SH-SY5Y (cell line): ENCODE results near the gene DRICH1.

Source experiments
- GATA2 ChIP-seq: IDR thresholded peaks from 2 replicates; pipeline ENCODE4 v1.6.1; 2011; ENCODE audit warnings: mild to moderate bottlenecking, low read depth, low read length
- GATA3 ChIP-seq: IDR thresholded peaks from 2 replicates; pipeline ENCODE4 v1.6.1; 2011; ENCODE audit warnings: low read depth, mild to moderate bottlenecking, low read length, moderate library complexity

Gene DRICH1

DNA sequence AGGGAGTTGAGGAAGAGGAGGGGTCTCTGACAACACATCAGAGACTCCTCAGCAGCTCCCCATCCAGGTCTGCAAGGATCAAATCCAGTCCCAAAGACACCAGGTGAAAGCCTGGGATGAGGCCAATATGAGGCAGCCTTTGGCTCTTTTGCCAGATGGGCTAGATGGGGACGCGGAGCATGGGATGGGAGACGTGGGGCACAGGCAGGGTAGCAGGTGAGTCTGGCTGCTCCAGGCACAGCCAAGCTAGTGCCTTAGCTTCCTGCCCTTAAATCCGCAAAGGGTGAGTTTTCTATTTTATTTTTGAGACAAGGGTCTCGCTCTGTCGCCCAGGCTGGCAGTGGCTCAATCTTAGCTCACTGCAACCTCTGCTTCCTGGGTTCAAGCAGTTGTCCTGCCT lies 19.6 kb upstream of the DRICH1 start:
- TF ChIP-seq GATA2 (no peak), GATA3 (no peak)

- TF ChIP-seq GATA2 (no peak), GATA3 (no peak)
Observed at GRCh38 chr22:23649071-23649501, 17.0 kb upstream of the DRICH1 start.

DNA sequence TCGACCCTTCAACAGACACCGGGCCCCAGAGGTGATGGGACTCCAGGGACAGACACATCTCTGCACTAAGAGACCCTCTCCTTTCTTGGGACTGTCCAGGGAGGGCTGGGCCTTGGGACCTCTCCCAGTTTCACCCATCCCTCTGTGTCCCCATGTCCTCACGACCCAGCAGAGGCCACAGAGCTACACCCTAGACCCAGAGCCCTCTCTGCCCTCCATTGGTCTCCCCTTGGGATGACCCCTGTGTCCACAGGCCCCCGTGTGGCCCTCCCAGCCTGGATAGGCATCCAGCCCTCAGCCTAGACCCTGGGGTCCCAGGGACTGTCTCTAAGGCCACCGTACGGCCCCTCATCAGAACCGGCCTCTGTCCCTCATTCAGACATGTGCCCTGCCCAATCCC lies 7.5 kb upstream of the DRICH1 start:
- TF ChIP-seq GATA2 (no peak), GATA3 (no peak)

GRCh38 chr22:23638611-23639010 lies 6.5 kb upstream of the DRICH1 start:
- no peak for TF ChIP-seq GATA3
- TF ChIP-seq GATA2 = no peak

- TF ChIP-seq GATA3 (no peak), GATA2 (no peak)
Observed at GRCh38 chr22:23626286-23626975, 5.7 kb downstream of the DRICH1 start.

DNA sequence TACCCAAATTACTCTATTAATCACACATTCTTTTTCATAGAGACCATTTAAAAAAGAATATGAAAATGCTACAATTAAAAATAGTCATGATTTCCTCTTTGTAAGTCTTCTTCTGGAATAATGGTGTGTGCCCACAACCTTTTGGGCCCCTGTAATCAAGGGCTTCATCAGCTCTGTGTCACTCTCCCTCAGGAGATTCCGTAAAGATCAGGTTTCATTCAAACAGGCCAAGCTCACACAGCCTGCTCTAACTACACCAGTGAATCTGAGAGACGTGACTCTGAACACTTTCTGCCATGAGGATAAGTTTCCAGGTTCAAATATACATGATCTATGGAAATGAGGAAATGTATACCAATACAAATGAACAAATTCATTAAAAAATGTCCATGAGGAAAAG lies 9.5 kb downstream of the DRICH1 start:
- no peak for TF ChIP-seq GATA3
- no peak for TF ChIP-seq GATA2

- no peak for TF ChIP-seq GATA3
- TF ChIP-seq GATA2 = no peak
Observed at GRCh38 chr22:23621082-23621780, 10.9 kb downstream of the DRICH1 start.

- TF ChIP-seq GATA2 (no peak; the same call in 1 of the 2 replicates), GATA3 (no peak)
Observed at GRCh38 chr22:23613193-23613972, 18.7 kb downstream of the DRICH1 start.

GRCh38 chr22:23609983-23610781 lies 21.9 kb downstream of the DRICH1 start:
- TF ChIP-seq GATA3 (no peak), GATA2 (peak; percentile 71)

DNA sequence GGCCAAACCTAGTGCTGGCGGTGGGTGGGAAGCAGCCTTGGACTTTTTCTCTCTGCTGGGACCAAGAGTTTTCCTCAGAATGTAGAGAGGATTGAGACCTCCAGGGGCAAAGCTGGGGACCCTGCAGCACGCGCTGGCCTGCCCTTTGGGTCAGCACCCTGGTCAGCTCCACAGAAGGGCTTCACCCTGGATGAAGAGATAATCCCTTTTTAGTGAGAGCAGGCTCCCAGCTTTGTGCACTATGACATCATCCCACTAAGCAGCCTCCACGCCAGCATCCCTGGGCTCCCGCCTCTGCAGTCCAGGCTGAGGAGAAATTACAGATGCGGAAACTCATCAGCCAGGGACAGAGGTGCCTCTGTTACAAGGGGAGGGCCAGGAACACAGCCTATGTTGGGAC lies 23.5 kb downstream of the DRICH1 start:
- no peak for TF ChIP-seq GATA2
- TF ChIP-seq GATA3 = no peak

- TF ChIP-seq GATA3 (no peak), GATA2 (no peak)
Observed at GRCh38 chr22:23606204-23607131, 25.7 kb downstream of the DRICH1 start.

DNA sequence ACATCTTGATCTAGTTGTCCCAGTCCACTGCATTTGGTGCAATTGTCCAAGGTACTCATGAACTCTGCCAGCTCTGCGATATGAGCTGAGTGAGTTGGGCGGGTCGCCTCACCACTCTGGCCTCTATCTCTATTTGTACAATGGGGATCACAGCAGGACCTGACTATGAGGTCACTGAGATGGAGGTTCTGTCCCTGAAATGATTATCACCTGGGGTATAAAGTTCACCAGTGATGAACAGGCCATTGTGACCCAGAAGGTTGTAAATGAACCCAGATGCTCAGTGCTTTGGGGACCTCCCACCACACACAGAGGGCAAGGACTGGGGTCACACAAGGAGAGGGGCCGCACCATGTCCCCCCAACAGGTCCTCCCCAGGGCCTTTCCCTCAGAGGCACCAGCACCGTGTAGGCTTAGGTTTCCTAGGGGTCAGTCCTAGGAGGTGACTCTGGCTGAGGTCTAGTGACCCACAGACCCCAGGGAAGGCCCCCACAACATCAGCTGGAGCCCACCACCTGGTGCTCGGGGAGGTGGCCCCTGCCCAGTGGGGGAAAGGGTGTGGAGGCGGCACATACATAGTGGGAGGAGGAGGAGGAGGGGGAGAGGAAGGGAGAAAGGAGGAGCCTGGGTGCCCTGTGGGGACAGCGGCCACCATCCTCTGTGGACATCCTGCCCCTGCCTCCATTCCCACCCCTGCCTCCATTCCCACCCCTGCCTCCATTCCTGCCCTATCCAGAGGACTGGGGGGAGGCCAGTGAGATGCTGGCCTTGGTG lies 27.0 kb downstream of the DRICH1 start:
- TF ChIP-seq GATA2 (no peak), GATA3 (no peak)
